HG03060 (cell line): ENCODE measurements around the gene SLC29A4.
"Not testable (repeated sequence)": the region's sequence is repeated elsewhere in the genome, so short reads cannot be mapped to it uniquely, and the experiment has no call there.

Source experiments
- ATAC-seq: cut with Tn5 transposase; IDR thresholded peaks from one replicate; pipeline ENCODE4 v1.9.1; 2021; ENCODE audit warnings: low read depth, moderate number of reproducible peaks; ENCODE audit not compliant: unreplicated experiment

Gene SLC29A4

DNA sequence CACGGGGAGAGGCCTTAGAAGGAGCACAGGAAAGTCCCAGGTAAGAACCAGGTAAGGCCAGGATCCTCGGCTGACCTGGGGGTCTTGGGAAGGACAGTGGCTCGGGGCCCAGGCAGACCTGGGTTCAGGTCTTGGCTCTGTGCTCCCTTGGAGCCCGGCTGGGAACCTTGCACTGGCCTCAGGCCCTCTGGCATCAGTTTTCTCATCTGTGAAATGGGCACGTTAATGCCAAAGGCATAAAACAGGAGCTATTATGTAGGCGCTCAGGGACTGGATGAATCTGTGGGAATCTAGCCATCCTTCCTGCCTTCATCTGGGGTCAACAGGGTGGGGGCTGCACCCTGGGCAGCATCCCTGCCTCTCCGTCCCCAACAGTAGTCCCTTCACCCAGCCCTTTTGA lies 8.3 kb upstream of the SLC29A4 start:
- no peak for ATAC-seq

DNA sequence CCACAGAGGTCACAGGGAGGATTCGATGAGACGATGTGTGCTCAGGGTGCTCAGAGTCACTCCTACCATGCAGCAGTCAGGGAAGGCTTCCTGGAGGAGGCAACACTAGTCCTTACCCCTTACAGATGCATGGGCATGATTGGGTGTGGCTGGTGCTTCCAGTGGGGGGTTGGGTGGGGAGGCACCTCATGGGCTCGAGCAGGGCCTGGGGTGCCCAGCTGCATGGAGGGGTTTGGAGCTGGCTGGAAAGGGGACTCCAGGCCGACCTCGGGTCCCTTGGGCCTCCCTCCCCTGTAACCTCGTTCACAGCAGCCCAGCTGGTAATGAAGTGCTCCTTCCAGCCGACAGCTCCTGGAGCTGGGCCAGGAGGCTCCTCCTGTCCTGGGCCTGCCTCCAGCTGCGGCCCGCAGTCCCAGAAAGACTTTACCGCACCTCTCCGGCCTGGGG lies 7.7 kb upstream of the SLC29A4 start:
- ATAC-seq = not testable (repeated sequence)

DNA sequence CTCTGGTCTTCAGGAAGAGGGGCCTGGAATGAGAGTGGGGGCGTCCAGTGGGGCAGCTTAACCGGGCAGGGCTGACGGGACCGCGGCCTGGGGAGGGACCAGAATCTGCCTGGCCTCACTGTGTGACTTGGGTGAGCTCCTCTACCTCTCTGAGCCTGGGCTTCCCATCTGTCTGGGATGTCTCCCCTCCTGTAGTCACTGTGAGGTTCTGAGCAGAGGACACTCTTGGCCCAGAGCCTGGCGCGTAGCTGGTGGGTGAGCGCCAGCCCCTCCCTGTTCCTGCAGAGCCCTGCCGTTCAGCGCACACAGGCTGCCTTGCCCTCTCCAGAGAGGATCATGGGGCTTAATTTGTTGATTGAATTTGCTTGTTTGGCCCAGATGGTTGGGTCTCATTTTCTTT lies 7.2 kb upstream of the SLC29A4 start:
- not testable (repeated sequence) for ATAC-seq

DNA sequence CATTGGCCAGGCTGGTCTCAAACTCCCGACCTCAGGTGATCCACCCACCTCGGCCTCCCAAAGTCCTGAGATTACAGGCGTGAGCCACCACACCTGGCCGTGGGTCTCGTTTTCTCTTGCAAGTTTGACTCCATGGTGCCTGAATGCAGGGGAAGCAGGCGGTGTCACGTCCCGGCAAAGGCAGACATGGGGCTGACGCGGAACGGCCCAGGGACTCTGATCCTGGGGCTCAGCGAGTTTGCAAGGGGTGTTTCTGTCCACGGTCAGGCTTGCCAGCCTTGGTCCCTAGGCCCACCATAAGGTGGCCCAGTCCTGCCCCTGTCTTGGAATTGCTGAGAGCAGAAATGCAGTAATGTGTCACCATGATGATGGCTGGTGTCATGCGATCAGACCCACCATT lies 6.6 kb upstream of the SLC29A4 start:
- ATAC-seq = not testable (repeated sequence)

DNA sequence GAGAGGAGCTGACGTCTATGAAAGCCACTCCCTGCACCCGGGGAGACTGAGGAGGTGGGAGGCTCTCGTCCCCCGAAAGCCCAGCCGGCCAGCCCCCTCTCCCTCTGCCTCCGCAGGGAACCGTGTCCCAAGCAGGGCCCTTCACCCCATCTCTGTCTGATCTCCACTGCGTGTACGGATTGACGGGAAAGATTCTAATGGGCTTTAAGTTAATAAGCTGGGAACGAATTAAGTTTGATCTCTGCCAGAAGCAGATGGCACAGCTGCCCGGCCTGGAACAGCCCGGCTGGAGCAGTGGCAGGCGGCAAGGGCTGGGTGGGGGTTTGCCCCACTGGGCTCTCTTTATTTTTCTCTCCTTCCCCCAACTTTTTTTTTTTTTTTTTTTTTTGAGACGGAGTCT lies 6.1 kb upstream of the SLC29A4 start:
- ATAC-seq = no peak

DNA sequence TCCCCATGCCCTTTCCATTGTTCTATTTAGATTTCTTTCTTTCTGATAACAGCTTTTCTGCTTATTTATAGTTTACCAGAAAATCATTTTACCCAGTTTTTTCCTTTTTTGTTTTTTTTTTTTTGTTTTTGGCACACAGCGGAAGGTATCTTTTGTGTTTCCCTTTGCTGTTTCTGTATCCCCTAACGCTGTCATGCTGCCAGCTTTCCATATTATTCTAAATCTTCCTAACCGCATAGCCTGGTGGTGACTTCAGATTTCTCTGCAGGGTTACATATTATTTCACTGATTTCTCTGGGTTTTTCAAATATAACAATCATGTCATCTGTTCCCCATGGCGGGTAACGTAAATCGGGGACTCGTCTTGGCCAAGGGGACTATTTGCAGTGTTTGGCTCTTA lies 4.0 kb upstream of the SLC29A4 start:
- no peak for ATAC-seq

DNA sequence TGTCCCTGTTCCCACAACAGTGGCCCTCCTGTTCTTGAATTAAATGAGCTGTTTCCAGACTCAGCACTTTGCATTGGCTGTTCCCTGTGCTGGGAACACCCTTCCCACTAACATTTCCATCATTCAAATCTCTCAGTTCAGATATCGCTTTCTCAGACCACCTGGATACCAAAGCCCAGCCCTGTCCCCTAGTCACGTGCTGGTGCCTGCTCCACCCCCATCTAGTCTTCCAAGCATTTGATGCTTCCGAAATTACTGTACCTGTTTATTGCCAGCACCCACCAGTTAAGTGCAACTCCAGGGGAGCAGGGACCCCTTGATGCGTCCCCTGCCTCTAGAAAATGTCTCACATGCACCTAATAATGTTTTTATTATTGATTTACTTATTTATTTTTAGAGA lies 3.0 kb upstream of the SLC29A4 start:
- ATAC-seq = no peak

DNA sequence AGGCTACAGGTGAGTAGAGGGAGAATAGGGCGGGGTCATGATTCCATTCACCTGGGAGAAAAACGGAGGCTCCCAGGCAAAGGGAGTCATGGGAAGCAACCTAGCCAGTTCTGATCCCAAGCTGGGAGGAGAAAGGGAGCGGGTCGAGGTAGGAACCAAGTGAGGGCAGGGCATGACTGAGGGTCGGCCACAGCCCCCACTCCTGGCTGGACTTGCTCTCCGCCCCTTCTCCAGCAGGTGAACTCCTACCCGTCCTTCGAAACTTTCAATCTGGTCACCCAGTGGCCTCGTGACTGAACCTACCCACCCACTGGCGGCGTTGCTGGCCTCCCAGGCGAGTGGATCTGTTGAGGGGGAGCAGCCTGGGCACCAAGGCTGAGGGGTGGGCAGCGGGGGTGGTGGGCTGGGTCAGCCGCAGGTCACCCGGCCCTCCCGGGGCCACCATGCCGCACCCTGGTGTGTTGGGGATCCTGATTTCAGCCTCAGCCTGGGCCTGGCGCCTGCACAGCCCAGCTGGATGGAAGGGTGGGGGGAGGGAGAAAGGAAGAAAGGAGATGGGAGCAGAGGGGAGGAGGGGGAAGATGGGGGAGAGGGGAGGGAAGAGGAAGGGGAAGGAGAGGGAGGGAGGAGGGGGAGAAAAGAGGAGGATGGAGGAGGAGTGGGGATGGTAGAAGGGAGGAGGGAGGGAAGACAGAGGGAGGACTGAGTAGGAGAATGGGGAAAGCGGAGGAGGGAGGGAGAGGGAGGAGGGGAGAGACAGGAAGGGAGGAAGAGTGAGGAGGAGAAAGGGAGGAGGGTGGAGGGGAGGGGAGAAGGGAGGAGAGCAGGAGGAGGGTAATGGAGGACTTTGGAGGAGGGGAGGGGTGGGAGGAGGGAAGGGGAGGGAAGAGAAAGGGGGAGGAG lies 894 bp upstream of the SLC29A4 start:
- ATAC-seq = not testable (repeated sequence)

DNA sequence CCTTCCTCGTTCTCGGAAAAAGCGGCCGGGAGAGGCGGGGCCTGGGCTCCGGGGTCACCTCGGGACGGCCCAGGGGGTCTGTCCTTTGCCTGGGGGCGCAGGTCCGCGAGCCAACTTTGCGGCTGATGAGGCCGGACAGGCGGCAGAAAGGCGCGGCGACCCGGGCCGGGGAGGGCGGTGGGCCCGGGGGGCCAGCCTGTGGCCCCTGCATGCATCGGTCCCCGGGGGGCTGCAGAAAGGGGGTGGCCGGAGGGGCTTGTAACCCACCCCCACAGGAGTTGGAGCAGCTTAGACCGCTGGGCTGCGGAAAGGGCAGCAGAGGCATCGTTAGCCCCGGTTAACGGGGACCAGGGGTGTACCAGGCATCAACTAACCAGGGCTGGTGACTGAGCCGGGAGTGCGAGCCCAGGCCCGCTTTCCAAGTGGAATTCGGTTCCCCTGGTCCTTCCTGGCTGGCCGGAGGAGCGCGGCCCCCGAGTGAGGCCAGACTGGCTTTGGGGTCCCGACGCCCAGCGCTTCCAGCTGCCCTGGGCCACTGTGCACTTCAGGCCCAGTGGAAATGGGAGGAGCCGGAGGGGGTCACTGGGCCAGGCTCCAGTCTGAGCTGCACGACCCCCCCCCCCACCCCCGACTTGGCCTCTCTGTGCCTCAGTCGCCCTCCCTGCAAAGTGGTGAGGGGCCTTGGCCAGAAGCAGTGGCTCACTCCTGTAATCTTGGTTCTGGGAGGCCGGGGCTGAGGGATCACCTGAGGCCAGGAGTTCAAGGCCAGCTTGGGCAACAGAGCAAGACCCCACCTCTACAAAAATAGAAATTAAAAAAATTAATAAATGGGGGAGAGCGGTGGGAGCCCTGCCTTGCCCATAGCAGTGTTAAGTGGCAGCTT lies 919 bp downstream of the SLC29A4 start:
- no peak for ATAC-seq

DNA sequence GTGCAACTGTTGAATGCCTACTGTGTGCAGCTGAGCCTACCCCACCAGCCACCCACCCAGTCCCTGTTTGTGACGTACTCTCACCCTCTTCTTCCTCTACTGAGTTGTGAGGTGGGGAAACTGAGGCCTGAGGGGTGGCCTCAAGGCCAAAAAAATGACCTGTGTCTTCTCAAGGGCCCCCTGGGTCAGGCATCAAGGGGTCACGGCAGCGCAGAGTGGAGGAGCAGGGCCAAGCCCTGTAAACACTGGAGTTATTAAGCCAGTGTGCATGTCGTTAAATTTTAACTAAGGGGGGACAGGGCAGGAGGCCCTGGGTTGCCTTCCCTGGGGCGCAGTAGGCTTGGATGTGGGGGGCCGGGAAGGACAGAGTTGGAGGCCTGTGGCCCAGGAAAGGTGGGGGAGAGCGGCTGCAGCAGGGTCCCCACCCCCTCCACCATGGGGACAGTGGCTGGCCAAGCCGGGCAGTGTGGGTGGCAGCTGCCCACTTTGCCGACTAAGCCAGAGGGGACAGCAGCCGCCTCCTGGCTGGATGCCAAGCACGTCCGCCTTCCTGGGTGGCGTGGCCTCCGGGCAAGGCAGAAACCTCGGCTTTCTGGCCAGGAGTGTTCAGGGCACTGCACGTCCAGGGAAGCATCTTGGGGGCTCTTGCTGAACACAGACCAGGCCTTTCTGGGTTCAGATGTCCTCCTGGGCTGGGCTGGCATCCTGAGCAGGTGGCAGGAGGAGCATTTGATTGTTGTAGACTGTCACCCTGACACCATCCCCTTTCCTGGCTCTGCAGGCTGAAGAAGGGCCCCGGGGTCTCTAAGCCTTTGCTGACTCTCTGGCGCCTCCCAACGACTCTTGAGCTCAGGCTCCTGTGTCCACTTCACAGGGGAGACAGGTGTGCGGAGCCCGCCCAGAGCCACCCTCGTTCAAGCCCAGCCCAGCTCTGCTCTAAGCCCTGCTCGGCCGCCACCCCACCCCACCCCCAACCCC lies 1.9 kb downstream of the SLC29A4 start:
- ATAC-seq = no peak

DNA sequence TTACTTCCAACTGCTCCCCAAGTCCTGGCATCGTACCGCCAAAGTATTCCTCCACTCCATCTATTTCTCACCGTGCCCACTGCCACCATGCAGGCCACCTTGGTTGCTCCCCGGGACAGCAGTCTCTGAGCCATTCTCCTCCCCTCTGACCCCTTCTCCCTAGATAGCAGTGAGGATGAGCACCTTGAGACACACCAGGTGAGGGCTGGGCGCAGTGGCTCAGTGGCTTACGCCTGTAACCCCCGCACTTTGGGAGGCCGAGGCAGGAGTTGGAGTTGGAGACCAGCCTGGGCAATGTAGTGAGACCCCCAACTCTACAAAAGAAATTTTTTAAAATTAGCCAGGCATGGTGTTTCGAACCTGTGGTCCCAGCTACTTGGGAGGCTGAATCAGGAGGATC lies 4.2 kb downstream of the SLC29A4 start:
- no peak for ATAC-seq

DNA sequence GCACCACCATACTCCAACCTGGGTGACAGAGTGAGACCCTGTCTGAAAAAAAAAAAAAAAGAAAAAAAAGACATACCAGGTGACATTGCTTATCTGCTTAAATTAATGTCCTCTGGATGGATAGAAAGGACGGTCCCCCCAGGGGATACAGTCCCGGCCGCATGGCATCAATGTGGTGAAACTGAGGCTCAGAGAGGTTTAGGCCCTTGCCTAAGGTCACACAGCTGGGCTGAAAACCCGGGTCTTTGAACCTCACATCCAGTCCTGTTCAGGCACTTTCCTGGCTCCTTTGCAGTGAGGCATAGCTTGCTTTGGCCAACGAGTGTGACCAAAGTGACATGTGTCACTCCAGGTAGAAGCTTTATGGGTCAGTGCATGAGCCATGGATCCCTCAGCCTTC lies 4.6 kb downstream of the SLC29A4 start:
- ATAC-seq = not testable (repeated sequence)

DNA sequence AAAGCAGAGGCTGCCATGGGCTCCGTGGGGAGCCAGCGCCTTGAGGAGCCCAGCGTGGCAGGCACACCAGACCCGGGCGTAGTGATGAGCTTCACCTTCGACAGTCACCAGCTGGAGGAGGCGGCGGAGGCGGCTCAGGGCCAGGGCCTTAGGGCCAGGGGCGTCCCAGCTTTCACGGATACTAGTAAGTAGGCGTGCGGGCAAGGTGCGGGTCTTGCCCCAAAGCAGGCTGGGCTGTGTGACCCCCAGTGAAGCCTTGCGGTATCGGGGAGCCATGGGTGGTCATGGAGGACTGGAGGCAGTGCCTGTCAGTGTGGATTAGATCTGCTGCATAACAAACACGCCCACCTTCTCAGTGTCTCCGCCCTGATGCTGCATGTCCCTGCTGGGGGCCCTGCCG lies 5.1 kb downstream of the SLC29A4 start:
- ATAC-seq = no peak

DNA sequence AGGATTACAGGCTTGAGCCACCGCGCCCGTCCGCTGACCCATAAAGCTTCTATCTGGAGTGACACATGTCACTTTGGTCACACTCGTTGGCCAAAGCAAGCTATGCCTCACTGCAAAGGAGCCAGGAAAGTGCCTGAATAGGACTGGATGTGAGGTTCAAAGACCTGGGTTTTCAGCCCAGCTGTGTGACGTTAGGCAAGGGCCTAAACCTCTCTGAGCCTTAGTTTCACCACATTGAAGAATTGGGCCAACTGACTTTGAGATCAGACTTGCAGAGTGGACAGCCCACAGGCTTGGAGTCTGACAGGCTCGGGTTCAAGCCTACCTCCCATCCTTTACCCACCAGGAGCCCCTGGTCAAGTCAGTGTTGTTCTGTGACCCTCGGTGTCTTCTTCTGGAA lies 5.8 kb downstream of the SLC29A4 start:
- ATAC-seq = not testable (repeated sequence)

DNA sequence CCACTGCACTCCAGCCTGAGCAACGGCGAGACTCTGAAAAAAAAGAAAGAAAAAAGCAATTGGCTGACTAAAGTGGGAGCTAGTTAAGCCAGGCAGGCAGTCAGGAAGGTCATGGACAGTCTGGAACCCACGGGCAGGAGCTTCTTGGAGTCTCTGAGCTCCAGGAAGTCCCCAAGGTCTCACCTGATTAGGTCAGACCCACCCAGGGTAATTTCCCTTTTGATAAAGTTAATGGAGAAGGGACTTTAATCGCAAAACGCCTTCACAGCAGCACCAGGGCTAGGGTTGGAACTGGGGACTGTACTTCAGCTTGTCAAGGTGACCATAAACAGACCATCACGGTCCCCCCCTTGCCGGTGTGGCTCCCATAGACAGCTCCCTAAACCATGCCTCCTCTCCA lies 6.6 kb downstream of the SLC29A4 start:
- no peak for ATAC-seq

DNA sequence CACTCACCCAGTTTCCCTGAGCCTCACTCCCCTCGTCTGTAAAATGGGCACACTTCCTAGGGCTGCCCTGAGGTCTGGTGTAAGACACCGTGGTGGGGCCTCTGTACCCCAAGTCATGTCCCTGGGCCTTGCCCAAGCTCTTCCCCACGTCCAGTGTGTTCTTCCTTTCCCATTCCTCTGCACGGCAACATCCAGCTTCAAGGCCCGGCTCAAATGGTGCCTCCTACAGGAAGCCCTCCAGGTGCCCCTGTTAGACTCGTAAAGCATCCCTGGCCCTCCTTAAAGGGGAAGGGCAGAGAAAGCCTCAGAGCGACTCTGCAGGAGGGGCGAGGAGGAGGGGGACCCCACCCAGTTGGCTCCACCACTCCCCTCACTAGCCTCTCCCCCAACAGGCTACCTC lies 8.6 kb downstream of the SLC29A4 start:
- ATAC-seq = no peak

DNA sequence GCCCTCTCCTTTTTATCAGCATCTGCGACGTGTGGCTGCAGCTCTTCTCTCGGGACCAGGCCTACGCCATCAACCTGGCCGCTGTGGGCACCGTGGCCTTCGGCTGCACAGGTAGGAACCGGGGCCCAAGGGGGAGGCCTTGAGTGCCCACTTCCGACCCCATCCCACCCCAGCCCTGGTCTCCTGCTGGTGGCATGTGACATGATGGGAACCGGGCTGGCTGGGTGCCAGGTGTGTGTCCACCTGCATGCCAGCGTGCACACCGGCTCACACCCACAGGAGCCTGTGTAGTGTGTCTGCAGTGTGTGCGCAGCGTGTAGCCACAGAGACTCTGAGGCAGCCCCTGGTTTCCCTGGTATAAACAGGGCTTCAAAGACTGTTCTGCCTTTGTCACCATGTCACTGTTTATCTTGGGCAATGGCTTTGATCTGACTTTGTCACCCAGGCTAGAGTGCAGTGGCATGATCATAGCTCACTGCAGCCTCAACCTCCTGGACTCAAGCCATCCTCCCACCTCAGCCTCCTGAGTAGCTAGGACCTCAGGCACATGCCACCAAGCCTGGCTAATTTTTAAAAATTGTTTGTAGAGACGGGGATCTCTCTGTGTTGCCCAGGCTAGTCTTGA lies 9.1 kb downstream of the SLC29A4 start:
- ATAC-seq = not testable (repeated sequence)

DNA sequence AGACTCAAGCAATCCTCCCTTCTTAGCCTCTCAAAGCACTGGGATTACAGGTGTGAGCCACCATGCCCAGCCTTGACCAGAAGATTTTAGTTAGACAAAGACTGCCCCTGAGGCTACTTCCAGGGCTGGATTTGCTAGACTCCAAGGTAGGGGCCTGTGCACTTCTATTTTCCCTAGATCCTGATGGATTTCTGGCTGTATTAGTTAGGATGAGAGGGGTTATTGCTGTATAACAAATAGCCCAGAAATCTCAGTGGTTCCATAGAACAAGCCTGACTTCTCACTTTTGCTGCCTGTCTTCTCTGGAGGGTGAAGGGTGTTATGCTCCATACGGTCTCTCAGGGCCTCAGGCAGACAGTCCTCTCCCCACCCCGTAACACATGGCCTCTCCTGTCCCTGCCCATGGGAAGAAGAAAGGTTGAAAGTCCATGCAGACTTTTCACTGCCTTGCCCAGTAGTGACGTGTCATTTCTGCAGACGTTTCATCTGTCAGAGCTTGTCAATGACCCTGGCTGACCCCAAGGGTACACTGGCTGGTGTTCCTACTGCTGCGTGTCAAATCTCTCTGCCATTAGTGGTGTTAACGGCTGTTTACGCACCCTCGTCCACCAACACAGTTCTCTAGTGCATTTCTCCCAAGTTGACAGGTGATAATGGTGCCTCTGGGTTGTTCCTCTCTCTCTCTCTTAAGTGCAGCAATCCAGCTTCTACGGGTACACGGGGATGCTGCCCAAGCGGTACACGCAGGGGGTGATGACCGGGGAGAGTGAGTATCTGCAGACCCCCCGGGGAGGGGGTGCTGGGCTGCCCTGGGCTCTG lies 11.6 kb downstream of the SLC29A4 start:
- no peak for ATAC-seq
